Neural progenitor cell (in vitro differentiated cells): ENCODE measurements around the gene EDEM3. TPM values are rescaled to one million over a fixed set of nuclear protein-coding genes. Genes with fewer than 3 reads are reported as not detected.
A peak's percentile ranks its signal among the peaks of the same experiment; 100 is the strongest.

Source experiments
- DNase-seq: peaks from one replicate; pipeline ENCODE4 v3.0.0-alpha.2; 2016; ENCODE audit warnings: low spot score
- H2AFZ ChIP-seq: fragments of 200-600 bp; sonication (generic); replicated peaks from 2 replicates; pipeline ENCODE4 v1.6.1; 2016; ENCODE audit warnings: antibody characterized with exemption
- H3F3A ChIP-seq: fragments of 200-600 bp; sonication (generic); 2 replicates; pipeline ENCODE4 v1.6.1; 2016; ENCODE audit warnings: antibody characterized with exemption, low read depth
- H3K27ac ChIP-seq: fragments of 200-600 bp; sonication (generic); 2 replicates; pipeline ENCODE4 v1.5.1; 2016; ENCODE audit warnings: mild to moderate bottlenecking
- H3K27me3 ChIP-seq: fragments of 200-600 bp; sonication (generic); 2 replicates; pipeline ENCODE4 v1.6.1; 2016; ENCODE audit warnings: mild to moderate bottlenecking, moderate library complexity
- H3K36me3 ChIP-seq: fragments of 200-600 bp; sonication (generic); 2 replicates; pipeline ENCODE4 v1.5.1; 2016
- H3K4me1 ChIP-seq: fragments of 200-600 bp; sonication (generic); 2 replicates; pipeline ENCODE4 v1.6.1; 2016; ENCODE audit warnings: mixed run types
- H3K4me2 ChIP-seq: fragments of 200-600 bp; sonication (generic); 2 replicates; pipeline ENCODE4 v1.6.1; 2016
- H3K4me3 ChIP-seq: fragments of 200-600 bp; sonication (generic); 2 replicates; pipeline ENCODE4 v1.5.1; 2016
- H3K79me2 ChIP-seq: fragments of 200-600 bp; sonication (generic); 2 replicates; pipeline ENCODE4 v1.6.1; 2016; ENCODE audit warnings: low read depth
- H3K9ac ChIP-seq: fragments of 200-600 bp; sonication (generic); 2 replicates; pipeline ENCODE4 v1.6.1; 2016
- H3K9me3 ChIP-seq: fragments of 200-600 bp; sonication (generic); 2 replicates; pipeline ENCODE4 v1.5.1; 2016; ENCODE audit warnings: low read depth
- H4K20me1 ChIP-seq: fragments of 200-600 bp; sonication (generic); 2 replicates; pipeline ENCODE4 v1.6.1; 2016; ENCODE audit warnings: low read depth
- H3K27ac Mint-ChIP-seq: 3 replicates; pipeline ENCODE4 v1.8.0; 2021; ENCODE audit warnings: mixed read lengths
- H3K27me3 Mint-ChIP-seq: 2 replicates; pipeline ENCODE4 v1.8.0; 2022; ENCODE audit warnings: low read depth, mild to moderate bottlenecking, inconsistent platforms, moderate library complexity, mixed read lengths; ENCODE audit not compliant: insufficient read depth
- H3K36me3 Mint-ChIP-seq: 3 replicates; pipeline ENCODE4 v1.8.0; 2021; ENCODE audit warnings: mixed read lengths
- H3K4me1 Mint-ChIP-seq: 3 replicates; pipeline ENCODE4 v1.8.0; 2021; ENCODE audit warnings: mixed read lengths
- H3K4me3 Mint-ChIP-seq: 3 replicates; pipeline ENCODE4 v1.8.0; 2021; ENCODE audit warnings: mild to moderate bottlenecking, moderate library complexity, mixed read lengths
- H3K9me3 Mint-ChIP-seq: 3 replicates; pipeline ENCODE4 v1.8.0; 2020; ENCODE audit warnings: mixed read lengths
- CTCF ChIP-seq: fragments of 200-600 bp; sonication (generic); IDR thresholded peaks from 2 replicates; pipeline ENCODE4 v1.5.1; 2017; ENCODE audit warnings: antibody characterized with exemption, mild to moderate bottlenecking
- EZH2 ChIP-seq: fragments of 200-600 bp; sonication (generic); IDR thresholded peaks from 2 replicates; pipeline ENCODE4 v1.6.1; 2017; ENCODE audit warnings: antibody characterized with exemption, mild to moderate bottlenecking, moderate library complexity
- EZH2phosphoT487 ChIP-seq: fragments of 200-600 bp; sonication (generic); IDR thresholded peaks from 2 replicates; pipeline ENCODE4 v1.6.1; 2017; ENCODE audit warnings: antibody characterized with exemption
- total RNA-seq: library from RNA; depleted of rRNA; stranded (reverse); fragments of >200 nt; gene quantifications from 2 replicates; pipeline ENCODE4 v1.2.3, GENCODE V29; 2015; ENCODE audit warnings: low replicate concordance

The EDEM3 gene
- total RNA-seq, 1 donor from 2014 or later = 32.9 TPM

DNA sequence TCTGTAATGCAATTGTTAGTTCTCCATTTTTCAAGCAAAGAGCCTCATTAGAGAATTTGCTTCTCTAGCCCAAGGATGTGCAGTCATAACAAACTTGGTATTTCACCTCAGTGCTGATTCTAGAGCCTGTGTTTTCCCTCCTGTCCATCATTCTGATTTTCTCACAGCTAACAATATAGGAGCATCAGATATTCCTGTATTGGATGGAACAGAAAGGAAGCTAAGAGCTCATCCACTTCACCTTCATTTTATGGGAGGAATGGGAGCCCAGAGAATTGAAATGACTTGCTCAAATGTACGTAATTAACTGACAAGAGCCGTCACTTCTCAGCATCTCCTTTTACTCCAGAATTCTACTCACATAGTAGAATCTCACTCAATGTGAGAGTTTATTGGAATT, 96.6 kb downstream of the EDEM3 start:
- no peaks in the 10 kb centered on the region for H3K79me2 ChIP-seq
- DNase-seq = no peak
- Mint-ChIP-seq H3K4me1 (peaks cover 24% of the 10 kb centered on the region), H3K36me3 (no peaks in the 10 kb centered on the region), H3K27ac (no peak overlapping the region), H3K9me3 (no peaks in the 10 kb centered on the region), H3K4me3 (no peak overlapping the region), H3K27me3 (no peaks in the 10 kb centered on the region)
- H3K4me1 ChIP-seq = peaks cover 47% of the 10 kb centered on the region
- no peaks in the 10 kb centered on the region for H3K27me3 ChIP-seq
- H3F3A ChIP-seq = peaks cover 43% of the 10 kb centered on the region
- no peaks in the 10 kb centered on the region for H4K20me1 ChIP-seq
- no peak overlapping the region for H3K27ac ChIP-seq
- no peak overlapping the region for H3K9ac ChIP-seq
- H2AFZ ChIP-seq = peak overlapping the region; percentile 32
- H3K4me3 ChIP-seq = no peak overlapping the region
- H3K9me3 ChIP-seq = no peaks in the 10 kb centered on the region
- no peak overlapping the region for H3K4me2 ChIP-seq
- TF ChIP-seq CTCF (no peak), EZH2 (no peak), EZH2phosphoT487 (no peak)
- no peaks in the 10 kb centered on the region for H3K36me3 ChIP-seq

DNA sequence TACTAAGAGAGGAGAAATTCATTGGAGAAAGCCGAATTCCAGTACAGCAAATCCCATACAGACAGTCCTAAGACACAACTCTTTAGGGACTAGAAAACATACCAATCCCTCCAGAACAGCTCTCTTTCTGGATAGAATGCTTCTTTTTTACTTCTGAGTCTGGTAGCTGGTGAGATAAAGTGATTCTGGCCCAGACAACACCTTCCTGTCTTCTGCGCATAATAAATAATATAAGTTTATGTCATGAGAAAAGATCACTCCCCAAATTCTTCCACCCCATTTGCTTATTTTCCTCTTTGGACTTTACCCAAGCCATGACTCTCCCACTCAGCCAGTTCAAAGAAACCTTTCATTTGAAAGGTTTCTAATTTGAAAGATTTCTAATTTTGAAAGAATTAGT, 98.4 kb downstream of the EDEM3 start:
- Histone ChIP-seq H3K27ac (no peak overlapping the region), H3K36me3 (no peaks in the 10 kb centered on the region), H3K4me1 (peaks cover 33% of the 10 kb centered on the region), H3K4me2 (no peak overlapping the region), H3K9ac (no peak overlapping the region), H3K27me3 (no peaks in the 10 kb centered on the region), H3K79me2 (no peaks in the 10 kb centered on the region), H3K9me3 (no peaks in the 10 kb centered on the region), H3K4me3 (no peak overlapping the region), H2AFZ (no peak overlapping the region), H3F3A (peaks cover 30% of the 10 kb centered on the region), H4K20me1 (no peaks in the 10 kb centered on the region)
- TF ChIP-seq EZH2 (no peak), EZH2phosphoT487 (no peak), CTCF (no peak)
- peaks cover 3% of the 10 kb centered on the region for H3K9me3 Mint-ChIP-seq
- no peak for DNase-seq
- H3K4me1 Mint-ChIP-seq = peaks cover 13% of the 10 kb centered on the region
- no peaks in the 10 kb centered on the region for H3K36me3 Mint-ChIP-seq
- peaks cover 2% of the 10 kb centered on the region for H3K27me3 Mint-ChIP-seq
- H3K4me3 Mint-ChIP-seq = no peak overlapping the region
- no peak overlapping the region for H3K27ac Mint-ChIP-seq

GRCh38 chr1:184655185-184655584, 99.5 kb downstream of the EDEM3 start:
- Histone ChIP-seq H4K20me1 (no peaks in the 10 kb centered on the region), H3K36me3 (no peaks in the 10 kb centered on the region), H3K4me2 (no peak overlapping the region), H3K4me3 (no peak overlapping the region), H2AFZ (no peak overlapping the region), H3K27ac (peak overlapping the region; percentile 44), H3K9ac (no peak overlapping the region), H3K79me2 (no peaks in the 10 kb centered on the region), H3K4me1 (peaks cover 22% of the 10 kb centered on the region), H3K27me3 (no peaks in the 10 kb centered on the region), H3F3A (peaks cover 21% of the 10 kb centered on the region), H3K9me3 (no peaks in the 10 kb centered on the region)
- Mint-ChIP-seq H3K36me3 (no peaks in the 10 kb centered on the region), H3K9me3 (peaks cover 3% of the 10 kb centered on the region), H3K27me3 (peaks cover 3% of the 10 kb centered on the region), H3K27ac (no peak overlapping the region), H3K4me3 (no peak overlapping the region), H3K4me1 (peaks cover 4% of the 10 kb centered on the region)
- no peak for DNase-seq
- no peak for TF ChIP-seq EZH2phosphoT487
- TF ChIP-seq CTCF = no peak
- TF ChIP-seq EZH2 = no peak
